ENCODE results near the gene HNRNPL. TPM values are rescaled to one million over a fixed set of nuclear protein-coding genes. Genes with fewer than 3 reads are reported as not detected.
"Not testable (repeated sequence)": the region's sequence is repeated elsewhere in the genome, so short reads cannot be mapped to it uniquely, and the experiment has no call there.

HNRNPL gene
- total RNA-seq, 2 experiments from 2014 or later, result 723 to 728 TPM

DNA sequence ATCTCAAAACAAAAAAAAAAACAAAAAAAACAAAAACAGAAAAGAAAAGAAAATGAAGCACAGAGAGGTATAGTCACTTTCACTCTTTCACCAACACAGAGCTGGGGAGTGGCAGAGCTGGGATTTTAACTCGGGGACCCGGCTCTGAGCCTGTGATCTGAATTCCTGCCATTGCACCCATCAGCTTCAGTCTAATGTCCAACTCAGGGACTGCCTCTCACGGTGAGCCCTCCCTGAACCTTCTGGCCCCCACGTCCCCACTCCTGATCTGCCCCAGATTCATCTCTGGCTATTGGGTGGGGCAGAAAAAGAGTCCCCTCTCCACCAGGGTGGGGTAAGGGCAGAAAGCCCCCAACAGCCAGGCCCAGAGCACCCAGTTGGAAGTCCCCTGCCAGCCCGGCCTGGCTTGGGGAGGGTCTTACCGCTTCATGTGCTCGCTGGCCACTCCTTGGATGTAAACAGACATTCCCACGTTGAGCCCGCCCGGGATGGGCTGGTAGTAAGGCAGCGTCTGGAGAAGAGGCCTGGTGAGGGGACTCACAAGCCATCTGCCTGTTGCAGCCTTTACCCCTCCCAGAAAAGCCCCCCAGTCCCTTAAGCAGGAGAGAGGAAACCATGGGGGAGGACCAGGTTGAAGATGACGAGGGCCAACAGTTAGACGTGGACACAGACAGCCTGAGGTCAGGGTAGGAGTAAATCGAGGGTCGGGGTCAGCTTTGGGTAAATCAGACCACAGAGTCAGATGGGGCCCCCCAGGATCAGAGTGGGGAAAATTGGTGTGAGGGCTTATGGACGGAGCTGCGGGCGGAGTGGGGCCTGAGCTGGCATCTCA, 37.6 kb downstream of the HNRNPL start:
- Mint-ChIP-seq H3K27me3 (no peaks in the 10 kb centered on the region), H3K9me3 (no peaks in the 10 kb centered on the region), H3K36me3 (peaks cover 5% of the 10 kb centered on the region), H3K27ac (no peak overlapping the region), H3K4me1 (no peaks in the 10 kb centered on the region), H3K4me3 (no peak overlapping the region)
- no peak for DNase-seq

DNA sequence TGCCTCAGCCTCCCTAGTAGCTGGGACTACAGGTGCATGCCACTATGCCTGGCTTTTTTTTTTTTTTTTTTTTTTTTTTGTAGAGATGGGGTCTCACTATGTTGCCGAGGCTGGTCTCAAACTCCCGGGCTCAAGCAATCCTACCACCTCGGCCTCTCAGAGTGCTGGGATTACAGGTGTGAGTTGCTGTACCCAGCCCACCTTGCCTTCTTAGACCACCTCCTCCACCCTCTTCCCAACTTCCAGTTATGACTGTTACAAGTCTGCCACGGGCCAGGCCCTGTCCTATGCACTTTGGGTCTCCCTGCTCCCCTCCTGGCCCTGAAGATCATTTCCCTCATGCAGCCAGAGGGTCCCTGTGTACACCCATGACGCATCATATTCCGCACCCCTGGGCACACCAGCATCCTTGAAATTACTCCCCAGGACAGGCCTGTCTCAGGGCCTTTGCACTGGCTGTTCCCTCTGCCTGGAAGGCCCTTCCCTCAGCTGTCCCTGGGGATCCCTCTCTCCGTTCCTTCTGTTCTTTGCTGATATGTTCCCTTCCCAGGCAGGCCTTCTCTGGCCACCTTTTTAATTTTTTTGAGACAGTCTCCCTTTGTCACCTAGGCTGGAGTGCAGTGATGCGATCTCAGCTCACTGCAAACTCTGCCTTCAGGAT, 40.1 kb downstream of the HNRNPL start:
- H3K4me3 Mint-ChIP-seq, result no peak overlapping the region
- H3K9me3 Mint-ChIP-seq, result no peaks in the 10 kb centered on the region
- peaks cover 4% of the 10 kb centered on the region for H3K4me1 Mint-ChIP-seq
- no peak overlapping the region for H3K27ac Mint-ChIP-seq
- peaks cover 2% of the 10 kb centered on the region for H3K36me3 Mint-ChIP-seq
- H3K27me3 Mint-ChIP-seq, result no peaks in the 10 kb centered on the region
- DNase-seq, result no peak

- no peak overlapping the region for H3K4me3 Mint-ChIP-seq
- H3K27ac Mint-ChIP-seq, result no peak overlapping the region
- H3K4me1 Mint-ChIP-seq, result peaks cover 4% of the 10 kb centered on the region
- no peaks in the 10 kb centered on the region for H3K27me3 Mint-ChIP-seq
- H3K36me3 Mint-ChIP-seq, result peaks cover 2% of the 10 kb centered on the region
- DNase-seq, result no peak
- no peaks in the 10 kb centered on the region for H3K9me3 Mint-ChIP-seq
Observed at GRCh38 chr19:38808741-38809140, 41.0 kb downstream of the HNRNPL start.

GRCh38 chr19:38807374-38808098, 42.2 kb downstream of the HNRNPL start:
- not testable (repeated sequence) for H3K4me3 Mint-ChIP-seq, H3K27ac Mint-ChIP-seq, H3K36me3 Mint-ChIP-seq, H3K4me1 Mint-ChIP-seq, H3K27me3 Mint-ChIP-seq, H3K9me3 Mint-ChIP-seq, DNase-seq

GRCh38 chr19:38806371-38806770, 43.4 kb downstream of the HNRNPL start:
- Mint-ChIP-seq H3K36me3 (peaks cover 2% of the 10 kb centered on the region), H3K9me3 (no peaks in the 10 kb centered on the region), H3K27me3 (no peaks in the 10 kb centered on the region), H3K4me3 (no peak overlapping the region), H3K27ac (no peak overlapping the region), H3K4me1 (peaks cover 4% of the 10 kb centered on the region)
- DNase-seq, result no peak

DNA sequence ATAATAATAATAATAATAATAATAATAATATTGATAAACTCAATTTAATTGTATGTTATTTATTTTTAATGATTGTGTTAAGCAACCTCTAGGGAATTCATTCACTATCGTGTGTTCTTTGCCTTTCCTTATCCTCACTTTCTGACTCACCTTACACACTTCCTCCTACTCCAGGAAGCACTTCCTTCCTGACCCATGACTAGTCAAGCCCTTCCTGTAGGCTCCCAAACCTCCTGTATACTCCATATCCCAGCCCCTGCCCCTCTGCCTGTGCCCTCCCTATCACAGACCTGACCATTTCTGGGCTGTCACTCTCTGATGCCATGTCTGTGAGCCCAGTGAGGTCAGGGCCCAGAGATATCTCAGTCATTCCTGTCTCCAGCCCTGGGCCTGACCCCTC, 44.6 kb downstream of the HNRNPL start:
- no peak overlapping the region for H3K4me3 Mint-ChIP-seq
- no peaks in the 10 kb centered on the region for H3K9me3 Mint-ChIP-seq
- H3K4me1 Mint-ChIP-seq, result peaks cover 4% of the 10 kb centered on the region
- DNase-seq, result no peak
- H3K36me3 Mint-ChIP-seq, result peaks cover 2% of the 10 kb centered on the region
- H3K27me3 Mint-ChIP-seq, result no peaks in the 10 kb centered on the region
- H3K27ac Mint-ChIP-seq, result peak overlapping the region; percentile 52

GRCh38 chr19:38803543-38803942, 46.2 kb downstream of the HNRNPL start:
- H3K9me3 Mint-ChIP-seq, result no peaks in the 10 kb centered on the region
- H3K36me3 Mint-ChIP-seq, result peaks cover 2% of the 10 kb centered on the region
- DNase-seq, result no peak
- no peak overlapping the region for H3K4me3 Mint-ChIP-seq
- H3K4me1 Mint-ChIP-seq, result peaks cover 4% of the 10 kb centered on the region
- H3K27me3 Mint-ChIP-seq, result no peaks in the 10 kb centered on the region
- H3K27ac Mint-ChIP-seq, result no peak overlapping the region

- Mint-ChIP-seq H3K9me3 (no peaks in the 10 kb centered on the region), H3K4me1 (peaks cover 4% of the 10 kb centered on the region), H3K36me3 (peaks cover 2% of the 10 kb centered on the region), H3K27me3 (no peaks in the 10 kb centered on the region), H3K4me3 (no peak overlapping the region), H3K27ac (no peak overlapping the region)
- no peak for DNase-seq
Observed at GRCh38 chr19:38801359-38802095, 48.3 kb downstream of the HNRNPL start.

- no peaks in the 10 kb centered on the region for H3K27me3 Mint-ChIP-seq
- H3K4me1 Mint-ChIP-seq, result peaks cover 4% of the 10 kb centered on the region
- no peak overlapping the region for H3K27ac Mint-ChIP-seq
- no peak for DNase-seq
- H3K4me3 Mint-ChIP-seq, result no peak overlapping the region
- H3K36me3 Mint-ChIP-seq, result peaks cover 2% of the 10 kb centered on the region
- H3K9me3 Mint-ChIP-seq, result no peaks in the 10 kb centered on the region
Observed at GRCh38 chr19:38800577-38801347, 49.0 kb downstream of the HNRNPL start.

GRCh38 chr19:38799104-38799503, 50.7 kb downstream of the HNRNPL start:
- Mint-ChIP-seq H3K27me3 (no peaks in the 10 kb centered on the region), H3K4me3 (no peak overlapping the region), H3K36me3 (no peaks in the 10 kb centered on the region), H3K4me1 (no peaks in the 10 kb centered on the region), H3K9me3 (no peaks in the 10 kb centered on the region), H3K27ac (no peak overlapping the region)
- DNase-seq, result no peak

- H3K9me3 Mint-ChIP-seq, result not testable (repeated sequence)
Observed at GRCh38 chr19:38797781-38798180, 52.0 kb downstream of the HNRNPL start.

GRCh38 chr19:38796154-38796553, 53.6 kb downstream of the HNRNPL start:
- Mint-ChIP-seq H3K4me3 (no peak overlapping the region), H3K9me3 (no peaks in the 10 kb centered on the region), H3K4me1 (peaks cover 3% of the 10 kb centered on the region), H3K36me3 (no peaks in the 10 kb centered on the region), H3K27me3 (no peaks in the 10 kb centered on the region), H3K27ac (no peak overlapping the region)
- no peak for DNase-seq

More at GRCh38 chr19:38797781-38798180, 52.0 kb downstream of the HNRNPL start:
- DNase-seq, H3K4me1 Mint-ChIP-seq, H3K36me3 Mint-ChIP-seq, H3K27me3 Mint-ChIP-seq, H3K27ac Mint-ChIP-seq, H3K4me3 Mint-ChIP-seq: not testable (repeated sequence)

GRCh38 chr19:38795549-38795948, 54.2 kb downstream of the HNRNPL start:
- Mint-ChIP-seq H3K9me3 (no peaks in the 10 kb centered on the region), H3K4me3 (no peak overlapping the region), H3K4me1 (peaks cover 3% of the 10 kb centered on the region), H3K27ac (no peak overlapping the region), H3K27me3 (no peaks in the 10 kb centered on the region), H3K36me3 (no peaks in the 10 kb centered on the region)
- DNase-seq, result no peak

GRCh38 chr19:38793671-38794070, 56.1 kb downstream of the HNRNPL start:
- peaks cover 3% of the 10 kb centered on the region for H3K4me1 Mint-ChIP-seq
- no peak for DNase-seq
- H3K36me3 Mint-ChIP-seq, result no peaks in the 10 kb centered on the region
- no peaks in the 10 kb centered on the region for H3K9me3 Mint-ChIP-seq
- no peak overlapping the region for H3K27ac Mint-ChIP-seq
- H3K27me3 Mint-ChIP-seq, result no peaks in the 10 kb centered on the region
- no peak overlapping the region for H3K4me3 Mint-ChIP-seq
